Measurements from ENCODE around the gene MYO1E.

Gene MYO1E

DNA sequence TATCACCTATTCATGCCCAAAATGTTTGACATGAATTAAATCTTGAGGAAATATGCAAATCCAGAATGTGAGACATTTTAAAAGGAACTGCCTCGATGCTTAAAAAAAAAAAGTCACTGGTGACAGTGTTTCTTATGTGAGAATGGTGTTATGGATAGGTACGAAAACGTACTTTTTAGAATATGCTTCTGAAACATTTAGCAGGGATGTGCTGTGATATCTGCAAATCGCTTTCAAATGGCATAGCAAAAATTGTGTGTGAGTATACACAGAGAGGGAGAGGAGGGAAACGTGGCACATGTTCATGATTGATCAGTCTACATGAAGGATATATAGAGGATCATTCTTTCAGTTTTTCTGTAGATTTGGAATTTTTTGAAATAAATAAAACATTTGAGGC lies 251.7 kb downstream of the MYO1E start:
- no peak for DNase-seq

- DNase-seq = no peak
Observed at GRCh38 chr15:59119625-59120024, 253.0 kb downstream of the MYO1E start.

DNA sequence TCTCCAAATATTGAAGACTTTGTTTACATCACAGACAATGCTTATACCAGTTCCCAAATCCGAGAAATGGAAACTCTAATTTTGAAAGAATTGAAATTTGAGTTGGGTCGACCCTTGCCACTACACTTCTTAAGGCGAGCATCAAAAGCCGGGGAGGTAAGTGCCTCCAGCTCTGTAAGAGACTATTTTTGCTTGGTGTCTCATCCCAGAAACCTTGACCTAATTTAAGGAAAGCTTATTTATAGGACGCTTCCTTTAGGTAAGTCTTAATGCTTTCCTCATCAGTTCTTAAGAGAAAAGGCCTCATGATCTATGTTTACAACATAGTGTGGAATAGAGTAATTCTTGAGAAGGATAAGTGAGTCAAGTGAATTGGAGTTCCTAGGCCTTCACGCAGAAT lies 255.9 kb downstream of the MYO1E start:
- DNase-seq = no peak

DNA sequence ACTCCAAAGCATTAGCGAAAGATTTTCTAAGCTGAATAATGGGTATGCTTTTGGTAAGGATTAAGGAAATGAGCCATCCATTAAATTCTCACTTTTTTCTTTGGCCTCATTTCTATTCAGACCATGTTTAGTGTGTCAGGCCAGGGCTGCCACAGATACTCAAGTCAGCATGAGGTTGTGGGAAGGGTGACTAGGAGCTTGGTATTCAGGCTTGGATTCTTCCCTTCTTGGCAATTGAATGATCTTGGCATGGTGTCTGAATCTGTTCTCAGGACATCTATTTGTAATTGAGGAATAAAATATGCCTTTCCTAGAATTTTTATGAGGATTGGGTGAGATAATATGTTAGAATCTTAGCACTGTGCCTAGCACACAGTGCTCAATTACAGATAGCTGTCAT lies 256.5 kb downstream of the MYO1E start:
- DNase-seq = no peak

GRCh38 chr15:59115047-59115446 lies 257.6 kb downstream of the MYO1E start:
- no peak for DNase-seq

- no peak for DNase-seq
Observed at GRCh38 chr15:59111251-59111650, 261.4 kb downstream of the MYO1E start.

DNA sequence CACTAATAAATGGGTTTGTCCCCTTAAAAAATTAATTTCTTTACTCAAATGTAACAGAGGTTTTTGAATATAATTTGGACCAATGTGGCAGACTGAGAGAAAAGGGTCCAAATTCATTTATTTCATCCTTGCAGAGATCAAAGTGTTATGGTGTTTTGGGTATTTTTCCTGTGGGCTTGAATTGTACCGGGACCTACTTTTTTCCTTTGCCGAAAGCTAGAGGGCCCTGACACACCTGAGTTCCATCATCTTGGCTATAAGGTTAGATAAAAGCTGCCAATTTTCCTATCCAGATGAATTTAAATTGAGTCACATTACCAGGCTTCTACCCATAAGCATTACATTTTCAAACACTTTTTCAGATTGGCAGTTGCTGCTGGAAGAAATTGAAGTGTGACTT lies 266.8 kb downstream of the MYO1E start:
- peak; percentile 14 for DNase-seq

DNA sequence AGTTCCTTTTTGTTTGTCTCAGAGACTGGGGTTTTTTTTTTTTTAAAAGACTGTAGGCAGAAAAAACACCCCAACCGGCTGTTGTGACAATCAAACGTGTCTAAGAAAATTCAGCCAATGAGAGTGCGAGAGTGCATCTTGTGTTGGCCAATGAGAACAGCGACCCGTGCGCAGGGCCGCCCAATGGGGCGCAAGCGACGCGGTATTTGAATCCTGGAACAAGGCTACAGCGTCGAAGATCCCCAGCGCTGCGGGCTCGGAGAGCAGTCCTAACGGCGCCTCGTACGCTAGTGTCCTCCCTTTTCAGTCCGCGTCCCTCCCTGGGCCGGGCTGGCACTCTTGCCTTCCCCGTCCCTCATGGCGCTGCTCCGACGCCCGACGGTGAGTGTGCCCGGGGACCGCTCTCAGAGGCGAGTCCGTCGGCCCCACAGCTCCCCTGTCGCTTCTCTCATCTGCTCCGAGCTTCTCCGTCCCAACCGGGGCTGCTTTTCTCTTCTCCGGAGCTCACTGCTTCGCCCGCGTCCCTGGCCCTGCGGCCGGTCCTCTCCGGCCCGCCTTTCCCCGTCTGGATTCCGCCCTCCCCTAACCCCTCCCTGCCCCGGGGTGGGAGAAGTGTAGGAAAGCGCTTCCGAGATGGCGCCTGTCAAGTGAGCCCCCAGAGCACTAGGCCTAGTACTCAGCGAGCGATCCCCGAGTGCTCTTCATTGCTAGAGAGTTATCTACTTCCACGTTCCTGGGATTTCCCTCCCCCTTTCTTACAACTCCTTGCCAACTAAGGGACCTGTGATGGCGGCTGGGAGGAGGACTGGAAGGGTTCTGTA lies 267.5 kb downstream of the MYO1E start, which contains the start of gene CCNB2:
TSS of gene CCNB2 (plus strand) at position 235 of the 821 bp plus-strand sequence. CDS start at position 358, 123 bp downstream.
- DNase-seq = peak; percentile 94

- DNase-seq = no peak
Observed at GRCh38 chr15:59104602-59104911, 268.1 kb downstream of the MYO1E start.

DNA sequence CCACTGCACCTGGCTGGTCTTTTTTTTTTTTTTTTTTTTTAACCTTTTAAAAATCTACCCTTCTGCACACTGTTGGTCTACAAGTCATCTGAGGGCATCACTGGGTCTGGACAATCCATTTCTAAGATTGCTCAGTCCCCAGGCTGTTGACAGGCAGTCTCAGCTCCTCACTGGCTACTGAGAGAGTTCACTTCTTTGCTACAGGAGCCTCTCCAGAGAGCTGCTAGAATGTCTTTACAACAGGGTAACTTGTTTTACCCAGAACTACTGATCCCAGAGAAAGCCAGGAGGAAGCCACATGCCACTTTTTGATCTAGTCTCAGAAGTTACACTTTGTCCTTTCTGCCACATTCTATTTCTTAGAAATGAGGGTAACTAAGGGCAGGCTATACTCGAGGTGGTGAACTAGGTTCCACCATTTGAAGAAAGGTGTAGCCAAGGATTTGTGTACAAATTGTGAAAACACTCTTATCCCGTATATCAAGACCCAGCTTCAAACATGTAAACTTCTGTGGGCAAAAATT lies 273.4 kb downstream of the MYO1E start:
- DNase-seq = no peak

- no peak for DNase-seq
Observed at GRCh38 chr15:59096429-59096828, 276.2 kb downstream of the MYO1E start.

DNA sequence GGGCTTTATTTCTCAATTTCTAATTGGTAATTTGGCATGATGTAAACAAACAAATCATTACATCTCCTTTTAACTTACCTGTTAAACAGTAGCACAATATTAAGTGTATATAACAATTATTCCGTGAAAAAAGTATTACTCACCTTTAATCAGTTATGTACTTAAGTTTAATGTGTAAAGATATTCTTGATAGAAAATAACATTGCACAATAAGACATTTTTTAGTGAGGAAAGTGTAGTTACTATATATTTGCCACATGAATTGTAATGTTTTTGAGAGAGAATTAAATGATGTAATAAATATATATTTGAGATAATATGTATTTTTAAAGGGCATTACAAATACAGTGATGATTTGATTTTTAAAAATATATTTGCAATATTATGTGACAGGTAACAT lies 278.6 kb downstream of the MYO1E start:
- DNase-seq = no peak

- DNase-seq = no peak
Observed at GRCh38 chr15:59087731-59088130, 284.9 kb downstream of the MYO1E start.

All from activated CD4-positive, alpha-beta T cell treated with anti-CD3 and anti-CD28 coated beads, Interleukin-10, Interleukin-2, amounts not matched to agents 100 ng/mL and 50 ng/mL, durations not matched to agents 16 hours and 8 hours (primary cell).